ENCODE data around the gene TMEM185A.
"Not testable (repeated sequence)": the region's sequence is repeated elsewhere in the genome, so short reads cannot be mapped to it uniquely, and the experiment has no call there.

The TMEM185A gene

DNA sequence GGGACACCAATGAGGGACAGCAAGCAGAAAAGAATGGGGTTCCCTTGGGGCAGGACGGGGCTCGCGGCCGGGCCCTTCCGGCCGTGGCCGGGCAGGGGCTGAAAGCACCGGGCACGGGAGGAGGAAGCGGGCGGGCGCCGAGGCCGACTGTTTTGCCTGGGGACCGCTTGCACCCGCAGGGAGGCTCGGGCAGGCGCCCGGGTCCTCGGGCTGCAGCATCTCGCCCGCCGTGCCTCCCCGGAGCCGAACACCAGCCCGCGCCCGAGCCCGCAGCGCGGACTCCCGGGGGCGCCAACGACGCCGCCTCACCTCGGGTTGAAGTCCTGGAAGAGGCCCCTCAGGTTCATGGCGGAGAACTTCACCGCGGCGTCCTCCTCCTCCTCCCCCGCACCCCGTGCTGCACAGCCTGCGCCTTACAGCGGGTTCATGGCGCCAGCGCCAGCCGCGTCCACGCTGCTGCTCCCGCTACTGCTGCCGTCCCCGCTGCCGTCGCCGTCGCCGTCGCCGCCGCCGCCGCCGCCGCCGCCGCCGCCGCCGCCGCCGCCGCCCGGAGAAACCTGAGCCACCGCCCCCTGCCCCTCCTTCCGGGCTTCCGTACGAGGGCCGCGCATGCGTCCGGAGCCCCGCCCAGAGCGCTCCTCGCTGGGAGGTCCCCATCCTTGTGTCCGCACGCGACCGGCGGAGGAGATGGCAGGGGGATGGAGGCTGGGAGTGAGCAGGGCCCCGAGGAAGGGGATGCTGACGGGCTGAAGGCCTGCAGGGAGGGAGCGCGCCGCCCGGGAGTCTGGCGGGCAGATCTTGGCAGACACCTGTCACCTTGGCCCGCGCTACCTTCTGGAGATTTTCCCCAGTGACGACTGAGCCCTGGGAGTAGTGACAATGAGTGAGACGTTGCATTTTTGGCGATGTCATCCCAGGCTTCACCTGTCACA is at the start of gene TMEM185A:
Gene TMEM185A (minus strand): TSS at position 559 of the 932 bp plus-strand sequence. CDS start 212 bp downstream, at position 347.
- peak within 1 kb of the TSS; percentile 73 for H3K4me3 ChIP-seq (ENCODE audit: low read length)
- peak within 1 kb of the TSS; percentile 4 for H3K27ac ChIP-seq (ENCODE audit: low read depth, low read length)
- no peaks in the 10 kb centered on the region for H3K4me1 ChIP-seq (ENCODE audit: control insufficient read depth, insufficient read depth, low read length)
- H3K9ac ChIP-seq (ENCODE audit: low read length): no peak within 1 kb of the TSS
- no peaks in the 10 kb centered on the region for H3K36me3 ChIP-seq (ENCODE audit: control insufficient read depth, insufficient read depth, low read length)
- no peaks in the 10 kb centered on the region for H3K27me3 ChIP-seq (ENCODE audit: control insufficient read depth, insufficient read depth, low read length)

DNA sequence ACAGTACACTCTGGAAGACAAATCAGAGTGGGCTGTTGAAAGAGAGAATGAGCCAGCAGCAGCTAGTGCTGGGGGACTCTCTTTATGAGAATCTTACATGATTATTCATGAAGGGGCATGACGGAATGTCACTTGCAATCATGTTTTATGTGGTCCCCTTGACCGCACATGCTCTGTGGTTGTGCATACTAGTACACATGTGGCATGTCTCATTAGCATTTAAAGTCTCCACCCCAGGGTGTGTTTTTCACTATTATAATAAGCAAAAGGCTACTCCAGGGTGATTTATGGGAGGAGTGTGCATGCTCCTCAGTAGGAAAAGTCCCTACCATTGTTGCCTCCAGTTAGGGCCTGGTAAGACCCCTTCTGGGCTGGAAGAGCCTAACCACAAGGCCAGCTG is 49.6 kb upstream of the TMEM185A start:
- Histone ChIP-seq H3K4me3 (ENCODE audit: low read length) (no peak overlapping the region), H3K27me3 (ENCODE audit: control insufficient read depth, insufficient read depth, low read length) (no peaks in the 10 kb centered on the region), H3K9ac (ENCODE audit: low read length) (no peak overlapping the region), H3K27ac (ENCODE audit: low read depth, low read length) (no peak overlapping the region), H3K4me1 (ENCODE audit: control insufficient read depth, insufficient read depth, low read length) (no peaks in the 10 kb centered on the region), H3K36me3 (ENCODE audit: control insufficient read depth, insufficient read depth, low read length) (no peaks in the 10 kb centered on the region)

DNA sequence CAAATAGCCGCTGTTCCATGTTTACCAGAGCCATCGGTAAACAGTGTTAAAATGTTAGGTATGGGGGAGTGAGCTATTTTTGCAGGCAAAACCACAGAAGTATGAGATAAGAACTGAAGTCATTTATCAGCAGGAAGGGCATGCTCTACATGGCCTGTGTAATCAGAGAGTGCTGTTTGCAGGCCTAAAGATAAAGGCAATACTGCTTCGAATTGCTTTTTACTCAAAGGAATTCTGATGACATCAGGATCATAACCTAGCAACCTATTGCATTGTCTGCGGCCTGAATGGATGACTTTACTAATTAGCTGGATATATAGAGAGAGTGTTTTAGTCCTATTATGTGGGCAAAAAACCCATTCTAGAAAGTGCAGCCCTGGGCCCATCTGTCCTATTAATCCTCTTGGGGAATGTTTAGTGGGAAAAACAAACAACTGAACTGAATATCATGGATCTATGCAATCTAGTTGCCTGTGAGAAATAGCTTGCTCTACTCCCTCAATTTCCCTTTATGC is 47.6 kb upstream of the TMEM185A start:
- not testable (repeated sequence) for H3K27ac ChIP-seq (ENCODE audit: low read depth, low read length); H3K27me3 ChIP-seq (ENCODE audit: control insufficient read depth, insufficient read depth, low read length); H3K9ac ChIP-seq (ENCODE audit: low read length); H3K4me1 ChIP-seq (ENCODE audit: control insufficient read depth, insufficient read depth, low read length); H3K36me3 ChIP-seq (ENCODE audit: control insufficient read depth, insufficient read depth, low read length); H3K4me3 ChIP-seq (ENCODE audit: low read length)

DNA sequence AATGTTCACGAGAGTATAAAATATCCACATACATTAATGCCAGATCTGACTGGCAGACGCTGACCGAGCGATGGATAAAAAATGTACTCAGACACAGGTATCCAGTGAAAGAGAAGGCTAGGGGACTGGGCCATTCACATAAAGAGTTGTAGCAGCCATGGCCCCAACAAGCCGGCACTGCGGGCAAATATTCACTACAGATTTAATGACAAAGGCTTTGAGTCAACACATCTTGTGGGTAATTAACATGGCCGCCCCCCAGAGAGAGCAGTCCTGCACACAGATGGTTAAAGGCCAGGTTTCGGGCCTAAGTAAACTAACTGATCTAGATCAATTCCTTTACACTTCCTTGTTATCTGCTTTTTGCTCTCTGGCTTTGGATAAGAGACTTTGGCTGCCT is 44.0 kb upstream of the TMEM185A start:
- not testable (repeated sequence) for H3K4me3 ChIP-seq (ENCODE audit: low read length); H3K9ac ChIP-seq (ENCODE audit: low read length); H3K27me3 ChIP-seq (ENCODE audit: control insufficient read depth, insufficient read depth, low read length); H3K4me1 ChIP-seq (ENCODE audit: control insufficient read depth, insufficient read depth, low read length); H3K27ac ChIP-seq (ENCODE audit: low read depth, low read length); H3K36me3 ChIP-seq (ENCODE audit: control insufficient read depth, insufficient read depth, low read length)

DNA sequence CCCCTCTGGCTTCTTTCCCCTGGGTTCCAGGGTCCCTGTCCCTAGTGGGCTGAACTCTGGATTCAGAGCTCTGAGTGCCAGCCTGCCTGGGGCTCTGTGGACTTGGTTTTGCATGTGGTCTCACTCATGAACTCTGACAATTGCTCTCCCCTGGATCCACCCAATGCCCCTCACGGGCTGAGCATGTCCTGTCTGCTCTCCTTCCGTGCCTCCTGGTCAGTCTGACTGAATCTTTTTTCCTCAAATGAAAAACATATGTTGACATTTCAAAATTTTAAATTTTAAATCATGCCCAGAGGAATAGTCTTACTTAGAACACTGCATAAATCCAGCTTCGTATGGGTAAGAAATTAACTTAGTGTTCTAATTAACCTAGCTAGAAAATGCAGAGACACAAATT is 43.5 kb upstream of the TMEM185A start:
- H3K36me3 ChIP-seq (ENCODE audit: control insufficient read depth, insufficient read depth, low read length); H3K4me1 ChIP-seq (ENCODE audit: control insufficient read depth, insufficient read depth, low read length); H3K27ac ChIP-seq (ENCODE audit: low read depth, low read length); H3K27me3 ChIP-seq (ENCODE audit: control insufficient read depth, insufficient read depth, low read length); H3K9ac ChIP-seq (ENCODE audit: low read length); H3K4me3 ChIP-seq (ENCODE audit: low read length): not testable (repeated sequence)

DNA sequence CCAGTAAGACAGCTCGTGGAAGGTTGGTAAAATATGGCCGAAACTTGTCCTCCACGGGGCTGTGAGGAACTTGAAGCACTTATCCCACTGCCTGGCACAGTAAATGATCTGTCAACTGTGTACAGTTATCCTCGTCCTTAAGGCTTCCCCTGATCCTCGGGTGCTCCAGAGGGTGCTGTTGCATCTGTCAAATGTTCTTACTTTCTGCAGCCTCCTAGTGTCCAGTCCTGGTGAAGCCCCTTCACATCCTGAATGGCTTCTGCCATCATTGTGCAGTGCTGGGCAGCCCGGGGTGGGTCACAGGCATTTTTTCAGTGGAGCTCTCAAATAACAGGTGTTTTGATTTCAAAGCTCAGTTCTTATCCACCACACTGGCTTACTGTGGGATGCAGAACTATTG is 29.0 kb upstream of the TMEM185A start:
- H3K27me3 ChIP-seq (ENCODE audit: control insufficient read depth, insufficient read depth, low read length); H3K27ac ChIP-seq (ENCODE audit: low read depth, low read length); H3K4me1 ChIP-seq (ENCODE audit: control insufficient read depth, insufficient read depth, low read length); H3K9ac ChIP-seq (ENCODE audit: low read length); H3K36me3 ChIP-seq (ENCODE audit: control insufficient read depth, insufficient read depth, low read length); H3K4me3 ChIP-seq (ENCODE audit: low read length): not testable (repeated sequence)

DNA sequence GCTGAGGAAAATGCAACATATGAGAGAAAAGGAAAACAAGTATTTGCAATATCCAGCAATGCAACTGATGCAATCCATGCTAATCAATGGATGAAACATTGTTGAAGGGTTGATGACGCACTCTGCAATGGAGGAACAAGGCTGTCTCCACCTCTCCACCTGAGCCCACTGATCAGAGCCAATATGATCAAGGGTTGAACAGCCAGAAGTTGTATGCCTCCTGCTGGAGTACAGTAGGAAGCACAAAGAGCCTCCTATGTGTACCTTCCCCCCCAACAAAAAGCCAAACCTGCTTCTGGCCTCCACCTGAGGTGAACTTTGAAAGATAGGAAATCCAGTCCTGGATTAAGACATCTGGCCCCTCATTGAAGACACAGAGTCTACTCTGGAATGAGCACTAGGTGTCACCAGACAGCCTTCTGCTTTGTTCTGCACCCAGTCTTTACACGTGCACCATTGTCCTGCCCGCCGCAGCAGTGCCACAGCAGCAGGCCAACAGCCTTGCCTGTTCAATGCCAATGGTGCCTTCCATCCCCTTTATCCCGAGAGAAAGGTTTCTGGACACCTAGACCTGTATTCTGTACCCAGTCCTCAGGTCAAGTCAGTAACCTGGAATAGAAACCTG is 24.8 kb upstream of the TMEM185A start:
- H3K36me3 ChIP-seq (ENCODE audit: control insufficient read depth, insufficient read depth, low read length); H3K27me3 ChIP-seq (ENCODE audit: control insufficient read depth, insufficient read depth, low read length); H3K9ac ChIP-seq (ENCODE audit: low read length); H3K27ac ChIP-seq (ENCODE audit: low read depth, low read length); H3K4me1 ChIP-seq (ENCODE audit: control insufficient read depth, insufficient read depth, low read length); H3K4me3 ChIP-seq (ENCODE audit: low read length): not testable (repeated sequence)

DNA sequence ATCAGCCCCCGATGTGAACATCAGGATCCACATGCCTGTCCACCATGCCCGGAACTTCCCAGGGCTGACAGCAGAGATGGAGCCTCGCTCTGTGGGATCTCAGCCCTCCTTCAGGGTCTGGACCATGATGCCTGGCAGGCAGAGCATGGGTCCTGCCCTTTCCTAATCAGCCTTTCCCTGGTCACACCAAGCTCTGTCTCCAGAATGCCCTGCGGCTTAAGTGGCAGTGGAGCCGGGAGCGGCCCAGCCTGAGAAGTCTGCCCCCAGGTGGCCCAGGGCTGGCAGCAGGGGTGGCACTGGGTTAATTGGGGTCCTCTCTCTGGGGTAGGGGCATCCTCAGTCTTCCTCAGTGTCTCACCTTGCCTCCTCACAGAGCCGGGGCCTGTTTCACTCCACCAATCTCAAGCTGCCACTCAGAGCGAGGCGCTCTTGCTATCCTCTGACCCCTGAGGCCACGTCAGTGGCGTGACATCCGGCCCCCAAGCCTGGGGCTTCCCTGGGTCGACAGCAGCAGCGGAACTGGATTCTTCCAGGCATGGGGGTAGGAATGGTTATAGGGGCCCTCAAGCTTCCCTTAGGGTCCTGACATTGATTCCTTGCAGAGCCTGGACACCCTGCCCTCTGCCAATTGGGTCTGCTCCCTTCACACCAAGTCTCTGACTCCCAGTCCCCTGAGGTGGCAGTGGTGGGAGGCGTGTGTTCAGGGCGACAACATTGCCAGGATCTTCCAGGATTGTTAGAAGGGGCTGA is 20.8 kb upstream of the TMEM185A start:
- Histone ChIP-seq H3K36me3 (ENCODE audit: control insufficient read depth, insufficient read depth, low read length) (no peaks in the 10 kb centered on the region), H3K4me1 (ENCODE audit: control insufficient read depth, insufficient read depth, low read length) (no peaks in the 10 kb centered on the region), H3K4me3 (ENCODE audit: low read length) (no peak overlapping the region), H3K9ac (ENCODE audit: low read length) (no peak overlapping the region), H3K27me3 (ENCODE audit: control insufficient read depth, insufficient read depth, low read length) (no peaks in the 10 kb centered on the region), H3K27ac (ENCODE audit: low read depth, low read length) (no peak overlapping the region)

DNA sequence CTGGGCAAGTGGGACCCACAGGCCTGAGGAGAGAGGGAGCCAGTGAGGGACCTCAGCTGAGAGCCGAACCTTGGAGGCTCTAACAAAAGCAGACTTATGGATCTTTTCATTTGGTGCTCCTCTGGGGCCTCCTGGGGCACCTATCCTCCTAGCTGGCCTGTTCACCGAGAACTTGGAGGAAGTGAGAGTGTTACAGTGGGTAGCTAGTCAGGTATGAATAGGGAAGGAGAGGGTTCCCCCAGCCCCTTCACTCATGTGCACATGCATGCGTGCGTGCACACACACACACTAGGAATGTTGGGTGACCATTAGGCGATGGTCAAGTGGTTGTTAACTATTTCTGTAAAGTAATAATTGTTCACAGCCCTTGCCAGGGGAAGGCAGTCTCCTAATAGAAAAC is 18.6 kb upstream of the TMEM185A start:
- Histone ChIP-seq H3K9ac (ENCODE audit: low read length) (no peak overlapping the region), H3K4me3 (ENCODE audit: low read length) (no peak overlapping the region), H3K27me3 (ENCODE audit: control insufficient read depth, insufficient read depth, low read length) (no peaks in the 10 kb centered on the region), H3K4me1 (ENCODE audit: control insufficient read depth, insufficient read depth, low read length) (no peaks in the 10 kb centered on the region), H3K27ac (ENCODE audit: low read depth, low read length) (no peak overlapping the region), H3K36me3 (ENCODE audit: control insufficient read depth, insufficient read depth, low read length) (no peaks in the 10 kb centered on the region)

DNA sequence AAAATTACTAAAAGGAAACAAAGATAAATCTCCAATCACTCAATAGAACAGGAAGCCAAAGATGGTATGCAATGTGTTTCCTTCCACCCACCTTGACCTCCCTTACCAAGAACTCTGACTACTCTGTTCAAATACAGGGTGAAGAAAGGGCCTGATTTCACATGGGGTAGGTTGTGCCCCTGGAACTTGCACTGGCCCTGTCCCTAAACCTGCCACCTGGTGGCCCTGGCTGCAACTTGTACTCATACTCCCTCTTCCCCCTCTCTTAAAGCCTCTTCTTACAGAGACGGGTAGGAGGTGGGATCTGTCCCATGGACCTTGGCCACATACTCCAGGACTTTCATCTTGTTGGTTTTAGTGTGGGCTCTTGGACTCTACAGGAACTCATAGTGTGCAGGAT is 17.3 kb upstream of the TMEM185A start:
- H3K4me3 ChIP-seq (ENCODE audit: low read length): no peak overlapping the region
- no peak overlapping the region for H3K9ac ChIP-seq (ENCODE audit: low read length)
- H3K4me1 ChIP-seq (ENCODE audit: control insufficient read depth, insufficient read depth, low read length): no peaks in the 10 kb centered on the region
- no peaks in the 10 kb centered on the region for H3K36me3 ChIP-seq (ENCODE audit: control insufficient read depth, insufficient read depth, low read length)
- H3K27me3 ChIP-seq (ENCODE audit: control insufficient read depth, insufficient read depth, low read length): no peaks in the 10 kb centered on the region
- H3K27ac ChIP-seq (ENCODE audit: low read depth, low read length): no peak overlapping the region

DNA sequence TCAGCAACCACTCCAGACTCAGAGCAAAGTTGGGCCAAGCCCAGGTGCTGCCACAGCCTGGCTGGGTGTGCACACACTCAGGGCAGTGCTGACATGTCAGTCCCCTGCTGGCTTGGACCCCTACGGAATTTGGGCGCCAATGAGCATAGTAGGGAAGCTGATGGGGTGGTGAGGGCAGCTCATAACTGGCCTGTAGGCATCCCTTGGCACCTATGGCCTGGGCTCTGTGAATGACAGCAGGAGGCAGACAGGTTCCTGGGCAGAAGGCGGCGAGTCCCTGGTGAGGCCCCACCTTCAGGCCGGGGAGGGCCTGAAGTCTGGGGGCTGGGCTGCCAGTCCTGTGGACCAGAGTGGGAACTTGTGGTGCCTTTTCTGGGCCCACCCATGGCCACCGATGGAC is 15.9 kb upstream of the TMEM185A start:
- no peaks in the 10 kb centered on the region for H3K27me3 ChIP-seq (ENCODE audit: control insufficient read depth, insufficient read depth, low read length)
- no peaks in the 10 kb centered on the region for H3K4me1 ChIP-seq (ENCODE audit: control insufficient read depth, insufficient read depth, low read length)
- H3K36me3 ChIP-seq (ENCODE audit: control insufficient read depth, insufficient read depth, low read length): no peaks in the 10 kb centered on the region
- no peak overlapping the region for H3K9ac ChIP-seq (ENCODE audit: low read length)
- no peak overlapping the region for H3K4me3 ChIP-seq (ENCODE audit: low read length)
- no peak overlapping the region for H3K27ac ChIP-seq (ENCODE audit: low read depth, low read length)

DNA sequence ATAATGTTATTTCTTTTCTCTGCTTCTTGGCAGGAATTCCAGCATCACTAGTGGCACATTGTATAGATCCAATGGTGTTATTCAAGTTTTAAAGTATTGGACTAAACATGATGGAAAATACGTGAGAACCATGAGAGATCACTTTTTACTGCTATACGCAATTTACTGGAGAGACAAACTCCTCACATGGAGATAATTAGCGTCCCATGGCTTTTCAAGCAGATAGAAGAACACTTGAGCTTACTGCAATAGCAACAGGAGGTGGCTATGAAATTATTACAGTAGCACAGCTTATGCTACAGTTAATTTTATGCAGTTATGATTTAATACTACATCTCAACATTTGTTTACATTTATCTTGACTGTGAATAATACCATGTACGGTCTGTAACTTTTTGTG is 11.9 kb upstream of the TMEM185A start:
- Histone ChIP-seq H3K27me3 (ENCODE audit: control insufficient read depth, insufficient read depth, low read length) (no peaks in the 10 kb centered on the region), H3K4me3 (ENCODE audit: low read length) (no peak overlapping the region), H3K9ac (ENCODE audit: low read length) (no peak overlapping the region), H3K4me1 (ENCODE audit: control insufficient read depth, insufficient read depth, low read length) (no peaks in the 10 kb centered on the region), H3K36me3 (ENCODE audit: control insufficient read depth, insufficient read depth, low read length) (no peaks in the 10 kb centered on the region), H3K27ac (ENCODE audit: low read depth, low read length) (no peak overlapping the region)

All from rectal smooth muscle tissue (tissue), 1 donor.